Mammary epithelial cell (primary cell): Measurements from ENCODE around the gene BZW2.

Experiments
- CTCF ChIP-seq, 2 donors: IDR thresholded peaks in 1 of 2; conservative IDR thresholded peaks in 1 of 2; 2 replicates each; pipeline ENCODE4 v1.5.1; 2011 to 2012; ENCODE audit warnings: inconsistent platforms in 2 of 2, low read length in 2 of 2, mild to moderate bottlenecking in 2 of 2, control low read depth in 1 of 2, low read depth in 1 of 2; ENCODE audit not compliant: insufficient read depth in 1 of 2; ENCODE audit errors: extremely low read depth in 1 of 2
- EZH2 ChIP-seq: IDR thresholded peaks from 2 replicates; pipeline ENCODE4 v1.6.1; 2012; ENCODE audit warnings: low read length, inconsistent platforms, borderline replicate concordance

GRCh38 chr7:16708511-16708910 lies 62.5 kb downstream of the BZW2 start:
- TF ChIP-seq EZH2: no peak
- no peak for TF ChIP-seq CTCF (conservative IDR thresholded peaks at IDR 0.05 in 1 of 2, IDR thresholded peaks at IDR 0.05 in 1 of 2; ENCODE audit: extremely low read depth in 1 of 2, insufficient read depth in 1 of 2, low read depth in 1 of 2, low read length in 2 of 2)
